GM23248 (cell line): Measurements from ENCODE around the gene NKX1-2. TPM values are rescaled to one million over a fixed set of nuclear protein-coding genes. Genes with fewer than 3 reads are reported as not detected.

Experiments used
- DNase-seq: peaks from one replicate; pipeline ENCODE4 v3.0.0-alpha.2; 2015
- H2AFZ ChIP-seq: fragments of 200-600 bp; sonication (generic); 2 replicates; pipeline ENCODE4 v1.6.1; 2016; ENCODE audit warnings: antibody characterized with exemption
- H3F3A ChIP-seq: fragments of 200-600 bp; sonication (generic); 2 replicates; pipeline ENCODE4 v1.6.1; 2016; ENCODE audit warnings: mild to moderate bottlenecking, antibody characterized with exemption, mixed run types; ENCODE audit not compliant: insufficient read depth
- H3K27ac ChIP-seq: fragments of 200-600 bp; sonication (generic); 2 replicates; pipeline ENCODE4 v1.5.1; 2016; ENCODE audit warnings: mild to moderate bottlenecking
- H3K27me3 ChIP-seq: fragments of 200-600 bp; sonication (generic); replicated peaks from 2 replicates; pipeline ENCODE4 v1.6.1; 2016; ENCODE audit warnings: mild to moderate bottlenecking; ENCODE audit not compliant: insufficient read depth
- H3K36me3 ChIP-seq: fragments of 200-600 bp; sonication (generic); 2 replicates; pipeline ENCODE4 v1.6.1; 2016; ENCODE audit warnings: low read depth, mild to moderate bottlenecking
- H3K4me1 ChIP-seq: fragments of 200-600 bp; sonication (generic); 2 replicates; pipeline ENCODE4 v1.6.1; 2016; ENCODE audit warnings: mild to moderate bottlenecking; ENCODE audit not compliant: insufficient read depth
- H3K4me2 ChIP-seq: fragments of 200-600 bp; sonication (generic); one replicate; pipeline ENCODE4 v1.6.1; 2016; ENCODE audit warnings: mild to moderate bottlenecking; ENCODE audit not compliant: unreplicated experiment
- H3K4me3 ChIP-seq: fragments of 200-600 bp; sonication (generic); 2 replicates; pipeline ENCODE4 v1.5.1; 2016; ENCODE audit warnings: mild to moderate bottlenecking
- H3K79me2 ChIP-seq: fragments of 200-600 bp; sonication (generic); 2 replicates; pipeline ENCODE4 v1.6.1; 2016; ENCODE audit warnings: mild to moderate bottlenecking; ENCODE audit not compliant: insufficient read depth
- H3K9ac ChIP-seq: fragments of 200-600 bp; sonication (generic); 2 replicates; pipeline ENCODE4 v1.6.1; 2016; ENCODE audit warnings: mild to moderate bottlenecking
- H3K9me2 ChIP-seq: fragments of 200-600 bp; sonication (generic); 2 replicates; pipeline ENCODE4 v1.6.1; 2016; ENCODE audit warnings: mixed run types, mild to moderate bottlenecking, moderate library complexity; ENCODE audit not compliant: insufficient read depth
- H3K9me3 ChIP-seq: fragments of 200-600 bp; sonication (generic); one replicate; pipeline ENCODE4 v1.6.1; 2017; ENCODE audit warnings: low read depth
- H4K20me1 ChIP-seq: fragments of 200-600 bp; sonication (generic); 2 replicates; pipeline ENCODE4 v1.6.0; 2016; ENCODE audit not compliant: insufficient read depth
- EZH2 ChIP-seq: fragments of 200-600 bp; sonication (generic); IDR thresholded peaks from 2 replicates; pipeline ENCODE4 v1.6.1; 2018; ENCODE audit warnings: antibody characterized with exemption, mild to moderate bottlenecking; ENCODE audit not compliant: insufficient read depth, poor library complexity, severe bottlenecking
- EZH2phosphoT487 ChIP-seq: fragments of 200-600 bp; sonication (generic); IDR thresholded peaks from 2 replicates; pipeline ENCODE4 v1.6.1; 2018; ENCODE audit warnings: antibody characterized with exemption, moderate library complexity, mild to moderate bottlenecking, low read depth; ENCODE audit not compliant: insufficient read depth
- WGBS, 2 experiments: methylation state at CpG; one replicate each; pipeline ENCODE4 v1.1.6; 2015 to 2017; ENCODE audit warnings: low lambda C conversion rate in 2 of 2, low coverage in 1 of 2; ENCODE audit errors: missing lambda C conversion rate in 2 of 2; 5-methylcytosine and 5-hydroxymethylcytosine counted together
- in situ Hi-C: fragments of 300-500 bp; cut with MboI; formaldehyde crosslinking; loops from 2 replicates; pipeline ENCODE4 v1.15.0; 2020
- polyA plus RNA-seq: library from polyadenylated mRNA; unstranded; fragments of >200 nt; fragmentation: Nextera tagmentation; extraction: Ambion mirVana; gene quantifications from 2 replicates; pipeline ENCODE4 v1.2.1, GENCODE V29; 2016
- total RNA-seq: library from RNA; depleted of rRNA; stranded (reverse); fragments of >200 nt; shearing (Covaris generic); gene quantifications from 2 replicates; pipeline ENCODE4 v1.2.3, GENCODE V29; 2014

NKX1-2 gene
- total and polyA plus RNA-seq, 2 experiments from 2014 or later: not detected

- TF ChIP-seq EZH2 (no peak), EZH2phosphoT487 (no peak)
- Histone ChIP-seq H3K27me3 (no peaks in the 10 kb centered on the region), H3K4me1 (no peaks in the 10 kb centered on the region), H3K9me3 (no peaks in the 10 kb centered on the region), H3K9ac (no peak overlapping the region), H3K36me3 (no peaks in the 10 kb centered on the region), H3K4me3 (no peak overlapping the region), H3F3A (no peaks in the 10 kb centered on the region), H3K79me2 (no peaks in the 10 kb centered on the region), H4K20me1 (no peaks in the 10 kb centered on the region), H3K9me2 (no peaks in the 10 kb centered on the region), H2AFZ (no peak overlapping the region), H3K4me2 (no peak overlapping the region), H3K27ac (no peak overlapping the region)
- in situ Hi-C loops: no loop called here
- WGBS, 2 experiments: 90 to 91% methylated on average over 9 of the region's 9 CpGs
- no peak for DNase-seq
Observed at GRCh38 chr10:124464028-124464965, 14.5 kb upstream of the NKX1-2 start.

GRCh38 chr10:124462348-124462695 lies 12.5 kb upstream of the NKX1-2 start:
- no peaks in the 10 kb centered on the region for H3K4me1 ChIP-seq
- TF ChIP-seq EZH2 (no peak), EZH2phosphoT487 (no peak)
- no peak overlapping the region for H3K27ac ChIP-seq
- H3K79me2 ChIP-seq: no peaks in the 10 kb centered on the region
- H3K9ac ChIP-seq: peak overlapping the region; percentile 64
- H2AFZ ChIP-seq: peak overlapping the region; percentile 94
- peak overlapping the region; percentile 66 for H3K4me2 ChIP-seq
- WGBS, 2 experiments: 80 to 86% methylated on average over 8 of the region's 8 CpGs
- H3F3A ChIP-seq: no peaks in the 10 kb centered on the region
- no peak for DNase-seq
- H4K20me1 ChIP-seq: no peaks in the 10 kb centered on the region
- H3K27me3 ChIP-seq: no peaks in the 10 kb centered on the region; the same call in 1 of the 2 replicates
- H3K4me3 ChIP-seq: peak overlapping the region; percentile 78
- H3K36me3 ChIP-seq: no peaks in the 10 kb centered on the region
- no peaks in the 10 kb centered on the region for H3K9me2 ChIP-seq
- H3K9me3 ChIP-seq: no peaks in the 10 kb centered on the region
- in situ Hi-C loops: no loop called here

GRCh38 chr10:124461642-124462347 lies 12.0 kb upstream of the NKX1-2 start, which contains the start of gene LHPP:
Gene LHPP, plus strand, starts transcription at chr10:124461823. Its CDS starts 40 bp downstream, at chr10:124461863.
- H4K20me1 ChIP-seq: no peaks in the 10 kb centered on the region
- no peaks in the 10 kb centered on the region for H3K79me2 ChIP-seq
- peak within 1 kb of the TSS; percentile 64 for H3K9ac ChIP-seq
- no peak within 1 kb of the TSS for H3K27ac ChIP-seq
- TF ChIP-seq EZH2phosphoT487 (no peak), EZH2 (no peak)
- peak within 1 kb of the TSS; percentile 94 for H2AFZ ChIP-seq
- H3K36me3 ChIP-seq: no peaks in the 10 kb centered on the region
- H3K27me3 ChIP-seq: no peaks in the 10 kb centered on the region; the same call in 1 of the 2 replicates
- H3K9me3 ChIP-seq: no peaks in the 10 kb centered on the region
- no peaks in the 10 kb centered on the region for H3K4me1 ChIP-seq
- peak; percentile 94 for DNase-seq
- H3K9me2 ChIP-seq: no peaks in the 10 kb centered on the region
- 2 to 3% methylated on average over 62 to 70 of the region's 81 CpGs for whole genome bisulfite sequencing, 2 experiments
- no peaks in the 10 kb centered on the region for H3F3A ChIP-seq
- peak within 1 kb of the TSS; percentile 66 for H3K4me2 ChIP-seq
- in situ Hi-C loops: no loop called here
- H3K4me3 ChIP-seq: peak within 1 kb of the TSS; percentile 78

GRCh38 chr10:124460144-124460543 lies 10.3 kb upstream of the NKX1-2 start:
- in situ Hi-C loops: no loop called here
- 54 to 70% methylated on average over 4 to 5 of the region's 5 CpGs for WGBS, 2 experiments

More at GRCh38 chr10:124460144-124460543, 10.3 kb upstream of the NKX1-2 start:
- H3K4me3 ChIP-seq: no peak overlapping the region
- peaks cover 5% of the 10 kb centered on the region for H3K27me3 ChIP-seq
- H3K9ac ChIP-seq: no peak overlapping the region
- no peaks in the 10 kb centered on the region for H3K9me2 ChIP-seq
- H3K79me2 ChIP-seq: no peaks in the 10 kb centered on the region
- no peaks in the 10 kb centered on the region for H4K20me1 ChIP-seq
- no peak overlapping the region for H3K4me2 ChIP-seq
- H3K9me3 ChIP-seq: no peaks in the 10 kb centered on the region
- H3K36me3 ChIP-seq: no peaks in the 10 kb centered on the region
- no peaks in the 10 kb centered on the region for H3F3A ChIP-seq
- TF ChIP-seq EZH2phosphoT487 (no peak), EZH2 (no peak)
- no peaks in the 10 kb centered on the region for H3K4me1 ChIP-seq
- H3K27ac ChIP-seq: no peak overlapping the region
- H2AFZ ChIP-seq: no peak overlapping the region
- no peak for DNase-seq
